A549 (cell line): ENCODE measurements around the gene RANBP9. TPM values are rescaled to one million over a fixed set of nuclear protein-coding genes. Genes with fewer than 3 reads are reported as not detected.

Experiments used
- ATAC-seq, 2 experiments: fragments of 200-7000 bp in 1 of 2; fragments of >200 bp in 1 of 2; cut with Nextera tagmentation in 1 of 2; cut with Tn5 transposase in 1 of 2; 3 replicates each; pipeline versions ENCODE4 v1.8.0 to v1.9.1; 2018 to 2020; ENCODE audit warnings: mild to moderate bottlenecking in 1 of 2, moderate library complexity in 1 of 2
- CTCF ChIA-PET: fragments of 300-600 bp; sonication (Branson Sonifier 250); formaldehyde crosslinking; extraction: SDS; loops from one replicate; lab custom pipeline; 2021; ENCODE audit warnings: antibody characterized with exemption, inconsistent platforms; lab: Yijun Ruan, JAX
- POLR2A ChIA-PET: fragments of 350-600 bp; formaldehyde crosslinking; extraction: SDS; loops from one replicate; lab custom pipeline; 2021; ENCODE audit warnings: antibody characterized with exemption, inconsistent platforms; lab: Yijun Ruan, JAX
- DNase-seq, 2 experiments: peaks; one replicate each; pipeline versions ENCODE4 v3.0.0 to v3.0.0-alpha.2; 2011 to 2016; ENCODE audit warnings: low read depth in 1 of 2, low spot score in 1 of 2
- FAIRE-seq: peaks from 2 replicates; lab custom pipeline; 2011; peaks lifted over from hg19 to GRCh38; lab: Jason Lieb, UNC
- H3K27ac ChIP-seq, 2 experiments: fragments of >200 bp; sonication (Bioruptor Twin); formaldehyde crosslinking; 3 replicates each; pipeline ENCODE4 v1.5.1; 2016 to 2017
- H3K4me1 ChIP-seq: fragments of >200 bp; sonication (Bioruptor Twin); formaldehyde crosslinking; 3 replicates; pipeline ENCODE4 v1.6.1; 2016
- H3K4me2 ChIP-seq: fragments of >200 bp; sonication (Bioruptor Twin); formaldehyde crosslinking; 3 replicates; pipeline ENCODE4 v1.6.1; 2016
- H3K4me3 ChIP-seq: fragments of >200 bp; sonication (Bioruptor Twin); formaldehyde crosslinking; 3 replicates; pipeline ENCODE4 v1.5.1; 2016
- H3K9me3 ChIP-seq: fragments of >200 bp; sonication (Bioruptor Twin); formaldehyde crosslinking; 3 replicates; pipeline ENCODE4 v1.6.1; 2016
- CEBPB ChIP-seq, 2 experiments: fragments of >200 bp in 1 of 2; sonication (Bioruptor Twin) in 1 of 2; formaldehyde crosslinking in 1 of 2; IDR thresholded peaks; 2 replicates each; pipeline ENCODE4 v1.6.1; 2012 to 2016
- EHF ChIP-seq: fragments of 250-450 bp; sonication (Bioruptor Pico); IDR thresholded peaks from 2 replicates; pipeline ENCODE4 v1.5.0; 2020; ENCODE audit warnings: mild to moderate bottlenecking
- EHMT2 ChIP-seq: fragments of 200-600 bp; sonication (generic); IDR thresholded peaks from 2 replicates; pipeline ENCODE4 v1.6.1; 2016; ENCODE audit warnings: antibody characterized with exemption, low read depth, mild to moderate bottlenecking, moderate library complexity
- HOXA7 ChIP-seq: fragments of 250-450 bp; sonication (Bioruptor Pico); IDR thresholded peaks from 2 replicates; pipeline ENCODE4 v1.5.0; 2020; ENCODE audit warnings: mild to moderate bottlenecking, moderate library complexity
- HOXB13 ChIP-seq: fragments of 250-450 bp; sonication (Bioruptor Pico); IDR thresholded peaks from 2 replicates; pipeline ENCODE4 v1.5.0; 2020; ENCODE audit warnings: low read depth, mild to moderate bottlenecking, moderate library complexity
- HOXB5 ChIP-seq: fragments of 250-450 bp; sonication (Bioruptor Pico); IDR thresholded peaks from 2 replicates; pipeline ENCODE4 v1.5.0; 2020; ENCODE audit warnings: mild to moderate bottlenecking, moderate library complexity
- JUNB ChIP-seq: fragments of >200 bp; sonication (Bioruptor Twin); formaldehyde crosslinking; IDR thresholded peaks from 2 replicates; pipeline ENCODE4 v1.6.1; 2016
- KDM1A ChIP-seq: fragments of 200-600 bp; sonication (generic); IDR thresholded peaks from 2 replicates; pipeline ENCODE4 v1.6.1; 2016; ENCODE audit warnings: low read depth, mild to moderate bottlenecking
- KDM5A ChIP-seq: fragments of 200-600 bp; sonication (generic); IDR thresholded peaks from 2 replicates; pipeline ENCODE4 v1.6.1; 2016; ENCODE audit warnings: antibody characterized with exemption, mild to moderate bottlenecking
- MYC ChIP-seq: IDR thresholded peaks from 2 replicates; pipeline ENCODE4 v1.6.1; 2012; ENCODE audit warnings: mild to moderate bottlenecking, inconsistent platforms, low read length, improper control_type of control experiment, borderline replicate concordance
- POLR2A ChIP-seq: IDR thresholded peaks from 2 replicates; pipeline ENCODE4 v1.6.1; 2012; ENCODE audit warnings: mild to moderate bottlenecking, low read length
- POLR2AphosphoS2 ChIP-seq: conservative IDR thresholded peaks from 2 replicates; pipeline ENCODE4 v1.6.1; 2012; ENCODE audit warnings: low read length, improper control_type of control experiment, inconsistent platforms
- RAD21 ChIP-seq, 2 experiments: fragments of >200 bp in 1 of 2; sonication (Bioruptor Twin) in 1 of 2; formaldehyde crosslinking in 1 of 2; IDR thresholded peaks in 1 of 2; conservative IDR thresholded peaks in 1 of 2; 2 replicates in 1 of 2; 3 replicates in 1 of 2; pipeline ENCODE4 v1.6.1; 2012 to 2018; ENCODE audit warnings: inconsistent platforms in 1 of 2
- TFCP2L1 ChIP-seq: fragments of 250-450 bp; sonication (Bioruptor Pico); IDR thresholded peaks from 2 replicates; pipeline ENCODE4 v1.5.0; 2021; ENCODE audit warnings: mild to moderate bottlenecking
- TP53 ChIP-seq: fragments of 250-450 bp; sonication (Bioruptor Pico); IDR thresholded peaks from 2 replicates; pipeline ENCODE4 v1.5.0; 2021; ENCODE audit warnings: mild to moderate bottlenecking, moderate library complexity
- ZC3H11A ChIP-seq: fragments of 450-650 bp; IDR thresholded peaks from 2 replicates; pipeline ENCODE4 v1.6.1; 2014; ENCODE audit warnings: antibody characterized with exemption, mild to moderate bottlenecking
- ZFP36 ChIP-seq: fragments of 450-650 bp; IDR thresholded peaks from 2 replicates; pipeline ENCODE4 v1.6.1; 2014; ENCODE audit warnings: borderline replicate concordance; ENCODE audit not compliant: partially characterized antibody
- WGBS: methylation state at CpG from one replicate; pipeline ENCODE4 v1.1.6; 2017; ENCODE audit errors: missing lambda C conversion rate; 5-methylcytosine and 5-hydroxymethylcytosine counted together
- polyA plus RNA-seq, 4 experiments: library from polyadenylated mRNA; depleted of rRNA in 3 of 4; stranded (reverse); fragments of >200 nt; fragmentation: RNase III in 1 of 4; extraction: RNeasy Plus Mini Kit Qiagen cat#74134 plus additional on column Dnase treatment in 1 of 4; gene quantifications; 2 replicates in 3 of 4; 3 replicates in 1 of 4; pipeline ENCODE4 v1.2.3, GENCODE V29; 2011 to 2017
- TF ChIP-seq, protein P1 (sequence below): fragments of 200-600 bp; sonication (generic); IDR thresholded peaks from 2 replicates; pipeline ENCODE4 v1.6.1; 2016; ENCODE audit warnings: antibody characterized with exemption, mild to moderate bottlenecking, moderate library complexity
- TF ChIP-seq, protein P2 (sequence below): fragments of >200 bp; sonication (Bioruptor Twin); formaldehyde crosslinking; IDR thresholded peaks from 3 replicates; pipeline ENCODE4 v1.5.1; 2016
- TF ChIP-seq, protein P3 (sequence below): fragments of 150-350 bp; IDR thresholded peaks from 2 replicates; pipeline ENCODE4 v1.6.1; 2014; ENCODE audit warnings: low read depth, mild to moderate bottlenecking, low read length
- TF ChIP-seq, protein P4 (sequence below): IDR thresholded peaks from 2 replicates; pipeline ENCODE4 v1.6.1; 2012

The RANBP9 gene
- polyA plus RNA-seq, 2 of the 4 experiments (the other 2 are of a cell fraction) = 13.7 to 15.7 TPM

DNA sequence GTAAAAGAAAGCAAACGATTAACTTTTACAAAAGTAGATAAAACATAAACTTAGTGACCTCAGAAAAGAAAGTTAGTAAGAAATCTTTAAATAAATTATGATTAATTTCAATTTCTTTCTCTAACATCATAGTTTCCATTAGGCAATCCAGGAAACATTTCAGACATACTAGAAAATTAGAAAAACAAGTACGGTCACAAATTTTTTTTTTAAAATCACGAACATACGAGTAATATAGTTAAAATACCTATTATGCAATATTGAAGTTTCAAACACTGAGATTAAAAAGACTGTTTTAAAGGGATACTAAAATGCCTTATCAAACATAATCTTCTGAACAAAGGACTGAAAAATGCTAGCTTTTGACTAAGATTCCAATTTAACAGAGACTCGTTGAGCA is 70.3 kb downstream of the RANBP9 start:
- ChIA-PET CTCF (interaction anchor here (0.8 kb wide), 1 partner anchor 26 kb away, joined by 7 read pairs; the partner anchor contains the start of gene NOL7), POLR2A (no interaction called here)
- Histone ChIP-seq H3K27ac (no peak overlapping the region), H3K4me1 (no peaks in the 10 kb centered on the region), H3K9me3 (no peaks in the 10 kb centered on the region), H3K4me3 (no peak overlapping the region), H3K4me2 (no peak overlapping the region)
- no peak for ATAC-seq
- DNase-seq = no peak
- FAIRE-seq = no peak
- WGBS = 90% methylated on average over 5 of the region's 5 CpGs
- TF ChIP-seq EHF = no peak
- TF ChIP-seq MYC = no peak
- TF ChIP-seq JUNB = no peak
- TF ChIP-seq, protein P1, sequence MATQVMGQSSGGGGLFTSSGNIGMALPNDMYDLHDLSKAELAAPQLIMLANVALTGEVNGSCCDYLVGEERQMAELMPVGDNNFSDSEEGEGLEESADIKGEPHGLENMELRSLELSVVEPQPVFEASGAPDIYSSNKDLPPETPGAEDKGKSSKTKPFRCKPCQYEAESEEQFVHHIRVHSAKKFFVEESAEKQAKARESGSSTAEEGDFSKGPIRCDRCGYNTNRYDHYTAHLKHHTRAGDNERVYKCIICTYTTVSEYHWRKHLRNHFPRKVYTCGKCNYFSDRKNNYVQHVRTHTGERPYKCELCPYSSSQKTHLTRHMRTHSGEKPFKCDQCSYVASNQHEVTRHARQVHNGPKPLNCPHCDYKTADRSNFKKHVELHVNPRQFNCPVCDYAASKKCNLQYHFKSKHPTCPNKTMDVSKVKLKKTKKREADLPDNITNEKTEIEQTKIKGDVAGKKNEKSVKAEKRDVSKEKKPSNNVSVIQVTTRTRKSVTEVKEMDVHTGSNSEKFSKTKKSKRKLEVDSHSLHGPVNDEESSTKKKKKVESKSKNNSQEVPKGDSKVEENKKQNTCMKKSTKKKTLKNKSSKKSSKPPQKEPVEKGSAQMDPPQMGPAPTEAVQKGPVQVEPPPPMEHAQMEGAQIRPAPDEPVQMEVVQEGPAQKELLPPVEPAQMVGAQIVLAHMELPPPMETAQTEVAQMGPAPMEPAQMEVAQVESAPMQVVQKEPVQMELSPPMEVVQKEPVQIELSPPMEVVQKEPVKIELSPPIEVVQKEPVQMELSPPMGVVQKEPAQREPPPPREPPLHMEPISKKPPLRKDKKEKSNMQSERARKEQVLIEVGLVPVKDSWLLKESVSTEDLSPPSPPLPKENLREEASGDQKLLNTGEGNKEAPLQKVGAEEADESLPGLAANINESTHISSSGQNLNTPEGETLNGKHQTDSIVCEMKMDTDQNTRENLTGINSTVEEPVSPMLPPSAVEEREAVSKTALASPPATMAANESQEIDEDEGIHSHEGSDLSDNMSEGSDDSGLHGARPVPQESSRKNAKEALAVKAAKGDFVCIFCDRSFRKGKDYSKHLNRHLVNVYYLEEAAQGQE = no peak
- TF ChIP-seq, protein P2, sequence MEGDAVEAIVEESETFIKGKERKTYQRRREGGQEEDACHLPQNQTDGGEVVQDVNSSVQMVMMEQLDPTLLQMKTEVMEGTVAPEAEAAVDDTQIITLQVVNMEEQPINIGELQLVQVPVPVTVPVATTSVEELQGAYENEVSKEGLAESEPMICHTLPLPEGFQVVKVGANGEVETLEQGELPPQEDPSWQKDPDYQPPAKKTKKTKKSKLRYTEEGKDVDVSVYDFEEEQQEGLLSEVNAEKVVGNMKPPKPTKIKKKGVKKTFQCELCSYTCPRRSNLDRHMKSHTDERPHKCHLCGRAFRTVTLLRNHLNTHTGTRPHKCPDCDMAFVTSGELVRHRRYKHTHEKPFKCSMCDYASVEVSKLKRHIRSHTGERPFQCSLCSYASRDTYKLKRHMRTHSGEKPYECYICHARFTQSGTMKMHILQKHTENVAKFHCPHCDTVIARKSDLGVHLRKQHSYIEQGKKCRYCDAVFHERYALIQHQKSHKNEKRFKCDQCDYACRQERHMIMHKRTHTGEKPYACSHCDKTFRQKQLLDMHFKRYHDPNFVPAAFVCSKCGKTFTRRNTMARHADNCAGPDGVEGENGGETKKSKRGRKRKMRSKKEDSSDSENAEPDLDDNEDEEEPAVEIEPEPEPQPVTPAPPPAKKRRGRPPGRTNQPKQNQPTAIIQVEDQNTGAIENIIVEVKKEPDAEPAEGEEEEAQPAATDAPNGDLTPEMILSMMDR = no peak
- no peak for TF ChIP-seq EHMT2
- TF ChIP-seq CEBPB (IDR thresholded peaks at IDR 0.05) = no peak
- TF ChIP-seq ZFP36 = no peak
- no peak for TF ChIP-seq HOXA7 (CRISPR knock-in tag)
- no peak for TF ChIP-seq TFCP2L1 (CRISPR knock-in tag)
- no peak for TF ChIP-seq KDM5A
- TF ChIP-seq HOXB13 (CRISPR knock-in tag) = no peak
- no peak for TF ChIP-seq TP53
- TF ChIP-seq RAD21 (conservative IDR thresholded peaks at IDR 0.05 in 1 of 2, IDR thresholded peaks at IDR 0.05 in 1 of 2) = no peak
- no peak for TF ChIP-seq POLR2AphosphoS2
- no peak for TF ChIP-seq ZC3H11A
- TF ChIP-seq POLR2A = no peak
- TF ChIP-seq, all 56 proteins: peak for 0

DNA sequence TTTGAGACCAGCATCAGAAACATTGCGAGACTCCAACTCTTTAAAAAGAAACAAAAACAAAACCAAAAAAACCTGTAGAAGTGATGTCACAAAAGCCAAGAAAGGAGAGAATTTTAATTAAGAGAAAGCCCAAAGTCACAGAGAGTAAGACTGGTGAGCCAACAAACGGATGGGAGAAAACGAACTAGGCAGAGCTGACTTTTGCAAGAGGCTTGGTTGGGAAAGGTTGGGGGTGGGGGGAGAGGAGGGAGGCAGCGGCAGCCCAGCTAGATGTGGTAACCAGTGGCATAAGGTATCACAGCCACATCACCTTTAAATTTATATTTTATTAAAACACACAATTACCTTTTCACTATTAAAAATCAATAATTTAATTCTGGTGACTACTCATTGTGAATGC is 73.0 kb downstream of the RANBP9 start:
- ChIA-PET CTCF (interaction anchor here (1.1 kb wide), 1 partner anchor 23 kb away, joined by 3 read pairs; the partner anchor contains the start of gene NOL7), POLR2A (no interaction called here)
- H3K4me1 ChIP-seq = no peaks in the 10 kb centered on the region
- no peak overlapping the region for H3K4me2 ChIP-seq
- no peak overlapping the region for H3K27ac ChIP-seq
- WGBS = 85% methylated on average over 4 of the region's 4 CpGs
- H3K9me3 ChIP-seq = no peaks in the 10 kb centered on the region
- TF ChIP-seq, protein P3, sequence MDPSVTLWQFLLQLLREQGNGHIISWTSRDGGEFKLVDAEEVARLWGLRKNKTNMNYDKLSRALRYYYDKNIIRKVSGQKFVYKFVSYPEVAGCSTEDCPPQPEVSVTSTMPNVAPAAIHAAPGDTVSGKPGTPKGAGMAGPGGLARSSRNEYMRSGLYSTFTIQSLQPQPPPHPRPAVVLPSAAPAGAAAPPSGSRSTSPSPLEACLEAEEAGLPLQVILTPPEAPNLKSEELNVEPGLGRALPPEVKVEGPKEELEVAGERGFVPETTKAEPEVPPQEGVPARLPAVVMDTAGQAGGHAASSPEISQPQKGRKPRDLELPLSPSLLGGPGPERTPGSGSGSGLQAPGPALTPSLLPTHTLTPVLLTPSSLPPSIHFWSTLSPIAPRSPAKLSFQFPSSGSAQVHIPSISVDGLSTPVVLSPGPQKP = no peak
- TF ChIP-seq KDM1A (no peak), HOXB5 (CRISPR knock-in tag) (no peak)
- TF ChIP-seq, protein P4, sequence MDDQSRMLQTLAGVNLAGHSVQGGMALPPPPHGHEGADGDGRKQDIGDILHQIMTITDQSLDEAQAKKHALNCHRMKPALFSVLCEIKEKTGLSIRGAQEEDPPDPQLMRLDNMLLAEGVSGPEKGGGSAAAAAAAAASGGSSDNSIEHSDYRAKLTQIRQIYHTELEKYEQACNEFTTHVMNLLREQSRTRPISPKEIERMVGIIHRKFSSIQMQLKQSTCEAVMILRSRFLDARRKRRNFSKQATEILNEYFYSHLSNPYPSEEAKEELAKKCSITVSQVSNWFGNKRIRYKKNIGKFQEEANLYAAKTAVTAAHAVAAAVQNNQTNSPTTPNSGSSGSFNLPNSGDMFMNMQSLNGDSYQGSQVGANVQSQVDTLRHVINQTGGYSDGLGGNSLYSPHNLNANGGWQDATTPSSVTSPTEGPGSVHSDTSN = no peak
- FAIRE-seq (no peak), ATAC-seq (no peak), DNase-seq (no peak)
- H3K4me3 ChIP-seq = no peak overlapping the region
